ENCODE data around the gene POGLUT2.

DNA sequence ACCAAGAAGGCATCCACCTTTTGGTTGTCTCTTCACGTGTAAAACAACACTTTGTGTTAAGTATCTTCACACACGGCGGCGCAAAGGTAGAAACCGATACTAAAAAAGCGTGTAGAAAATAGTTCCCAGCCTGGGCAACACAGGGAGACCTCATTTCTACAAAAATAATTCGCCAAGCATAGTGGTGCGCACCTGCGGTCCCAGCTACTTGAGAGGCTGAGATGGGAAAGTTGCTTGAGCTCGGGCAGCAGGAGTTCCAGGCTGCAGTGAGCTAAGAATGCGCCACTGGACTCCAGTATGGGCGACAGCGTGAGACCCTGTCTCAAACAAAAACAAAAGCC, 46.5 kb upstream of the POGLUT2 start:
- TF ChIP-seq, protein P1, sequence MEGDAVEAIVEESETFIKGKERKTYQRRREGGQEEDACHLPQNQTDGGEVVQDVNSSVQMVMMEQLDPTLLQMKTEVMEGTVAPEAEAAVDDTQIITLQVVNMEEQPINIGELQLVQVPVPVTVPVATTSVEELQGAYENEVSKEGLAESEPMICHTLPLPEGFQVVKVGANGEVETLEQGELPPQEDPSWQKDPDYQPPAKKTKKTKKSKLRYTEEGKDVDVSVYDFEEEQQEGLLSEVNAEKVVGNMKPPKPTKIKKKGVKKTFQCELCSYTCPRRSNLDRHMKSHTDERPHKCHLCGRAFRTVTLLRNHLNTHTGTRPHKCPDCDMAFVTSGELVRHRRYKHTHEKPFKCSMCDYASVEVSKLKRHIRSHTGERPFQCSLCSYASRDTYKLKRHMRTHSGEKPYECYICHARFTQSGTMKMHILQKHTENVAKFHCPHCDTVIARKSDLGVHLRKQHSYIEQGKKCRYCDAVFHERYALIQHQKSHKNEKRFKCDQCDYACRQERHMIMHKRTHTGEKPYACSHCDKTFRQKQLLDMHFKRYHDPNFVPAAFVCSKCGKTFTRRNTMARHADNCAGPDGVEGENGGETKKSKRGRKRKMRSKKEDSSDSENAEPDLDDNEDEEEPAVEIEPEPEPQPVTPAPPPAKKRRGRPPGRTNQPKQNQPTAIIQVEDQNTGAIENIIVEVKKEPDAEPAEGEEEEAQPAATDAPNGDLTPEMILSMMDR (IDR thresholded peaks at IDR 0.05; ENCODE audit: insufficient read depth, low read depth, low read length): no peak
- TF ChIP-seq EZH2 (IDR thresholded peaks at IDR 0.05; ENCODE audit: insufficient read depth, low read length): no peak
